Mesenchymal stem cell (in vitro differentiated cells and primary cell): Measurements from ENCODE around the gene SUN2.

Experiments
- DNase-seq: peaks from one replicate; pipeline ENCODE4 v3.0.0-alpha.2; 2013
- H2AFZ ChIP-seq: one replicate; pipeline ENCODE4 v1.6.1; 2013; ENCODE audit warnings: low read depth, mild to moderate bottlenecking, control low read depth, inconsistent platforms, low read length, moderate library complexity
- H2AK5ac ChIP-seq: 2 replicates; pipeline ENCODE4 v1.6.1; 2013; ENCODE audit warnings: low read length, moderate library complexity, mild to moderate bottlenecking, inconsistent platforms; ENCODE audit not compliant: severe bottlenecking
- H2BK120ac ChIP-seq: one replicate; pipeline ENCODE4 v1.6.1; 2013; ENCODE audit warnings: low read depth, mild to moderate bottlenecking, inconsistent platforms, low read length, moderate library complexity
- H2BK12ac ChIP-seq, 2 experiments: one replicate each; pipeline ENCODE4 v1.6.1; 2013; ENCODE audit warnings: inconsistent platforms in 2 of 2, low read length in 2 of 2, mild to moderate bottlenecking in 2 of 2, moderate library complexity in 2 of 2, control low read depth in 1 of 2
- H2BK15ac ChIP-seq: one replicate; pipeline ENCODE4 v1.6.1; 2013; ENCODE audit warnings: mild to moderate bottlenecking, low read depth, inconsistent platforms; ENCODE audit not compliant: poor library complexity, severe bottlenecking
- H2BK5ac ChIP-seq: 2 replicates; pipeline ENCODE4 v1.6.1; 2013; ENCODE audit warnings: low read depth, mild to moderate bottlenecking, low read length, control low read depth, inconsistent platforms; ENCODE audit not compliant: poor library complexity, severe bottlenecking
- H3K14ac ChIP-seq, 2 experiments: one replicate each; pipeline ENCODE4 v1.6.1; 2013; ENCODE audit warnings: inconsistent platforms in 2 of 2, low read length in 2 of 2, control low read depth in 1 of 2, mild to moderate bottlenecking in 1 of 2, moderate library complexity in 1 of 2
- H3K18ac ChIP-seq, 2 experiments: one replicate each; pipeline ENCODE4 v1.6.1; 2013; ENCODE audit warnings: inconsistent platforms in 2 of 2, low read length in 2 of 2, control low read depth in 1 of 2, low read depth in 1 of 2, mild to moderate bottlenecking in 1 of 2
- H3K23ac ChIP-seq, 2 experiments: one replicate each; pipeline ENCODE4 v1.6.1; 2013; ENCODE audit warnings: inconsistent platforms in 2 of 2, low read length in 2 of 2, mild to moderate bottlenecking in 2 of 2, moderate library complexity in 2 of 2, control low read depth in 1 of 2
- H3K27ac ChIP-seq: 2 replicates; pipeline ENCODE4 v1.5.1; 2013; ENCODE audit warnings: mild to moderate bottlenecking, moderate library complexity, low read length, control low read depth, inconsistent platforms; ENCODE audit not compliant: poor library complexity, severe bottlenecking
- H3K27me3 ChIP-seq, 2 experiments: 2 replicates each; pipeline versions ENCODE4 v1.6.1 to v1.7.0; 2013; ENCODE audit warnings: low read length in 2 of 2, mild to moderate bottlenecking in 2 of 2, moderate library complexity in 2 of 2, control low read depth in 1 of 2, inconsistent platforms in 1 of 2; ENCODE audit not compliant: control insufficient read depth in 1 of 2, insufficient read depth in 1 of 2
- H3K36me3 ChIP-seq, 2 experiments: 2 replicates each; pipeline versions ENCODE4 v1.6.1 to v1.7.0; 2013; ENCODE audit warnings: low read length in 2 of 2, control low read depth in 1 of 2, inconsistent platforms in 1 of 2, low read depth in 1 of 2, mild to moderate bottlenecking in 1 of 2; ENCODE audit not compliant: insufficient read depth in 2 of 2, control insufficient read depth in 1 of 2
- H3K4ac ChIP-seq, 2 experiments: one replicate each; pipeline ENCODE4 v1.6.1; 2013; ENCODE audit warnings: inconsistent platforms in 2 of 2, low read length in 2 of 2, mild to moderate bottlenecking in 2 of 2, moderate library complexity in 2 of 2, control low read depth in 1 of 2, low read depth in 1 of 2
- H3K4me1 ChIP-seq: 2 replicates; pipeline ENCODE4 v1.6.1; 2013; ENCODE audit warnings: low read depth, low read length, control low read depth; ENCODE audit not compliant: control insufficient read depth, insufficient read depth
- H3K4me2 ChIP-seq: 2 replicates; pipeline ENCODE4 v1.6.1; 2013; ENCODE audit warnings: low read length, mild to moderate bottlenecking, inconsistent platforms; ENCODE audit not compliant: poor library complexity, severe bottlenecking
- H3K4me3 ChIP-seq, 2 experiments: 2 replicates each; pipeline versions ENCODE4 v1.5.1 to v1.7.0; 2013; ENCODE audit warnings: low read length in 2 of 2, mild to moderate bottlenecking in 2 of 2, control low read depth in 1 of 2, low read depth in 1 of 2; ENCODE audit not compliant: insufficient read depth in 1 of 2
- H3K79me1 ChIP-seq: replicated peaks from 2 replicates; pipeline ENCODE4 v1.6.1; 2013; ENCODE audit warnings: mild to moderate bottlenecking, control low read depth, low read length, inconsistent platforms; ENCODE audit not compliant: poor library complexity, severe bottlenecking
- H3K9ac ChIP-seq: 2 replicates; pipeline ENCODE4 v1.7.0; 2013; ENCODE audit warnings: mild to moderate bottlenecking, low read length, moderate library complexity
- H3K9me3 ChIP-seq: 2 replicates; pipeline ENCODE4 v1.7.0; 2013; ENCODE audit warnings: mild to moderate bottlenecking, low read length; ENCODE audit not compliant: control insufficient read depth
- H4K8ac ChIP-seq: one replicate; pipeline ENCODE4 v1.6.1; 2013; ENCODE audit warnings: inconsistent platforms, mild to moderate bottlenecking, low read length, moderate library complexity
- H4K91ac ChIP-seq: one replicate; pipeline ENCODE4 v1.6.1; 2013; ENCODE audit warnings: mild to moderate bottlenecking, low read length, inconsistent platforms
- WGBS: methylation state at CpG from one replicate; pipeline ENCODE4 v1.1.7; 2013; ENCODE audit warnings: mixed read lengths; 5-methylcytosine and 5-hydroxymethylcytosine counted together

Gene SUN2

DNA sequence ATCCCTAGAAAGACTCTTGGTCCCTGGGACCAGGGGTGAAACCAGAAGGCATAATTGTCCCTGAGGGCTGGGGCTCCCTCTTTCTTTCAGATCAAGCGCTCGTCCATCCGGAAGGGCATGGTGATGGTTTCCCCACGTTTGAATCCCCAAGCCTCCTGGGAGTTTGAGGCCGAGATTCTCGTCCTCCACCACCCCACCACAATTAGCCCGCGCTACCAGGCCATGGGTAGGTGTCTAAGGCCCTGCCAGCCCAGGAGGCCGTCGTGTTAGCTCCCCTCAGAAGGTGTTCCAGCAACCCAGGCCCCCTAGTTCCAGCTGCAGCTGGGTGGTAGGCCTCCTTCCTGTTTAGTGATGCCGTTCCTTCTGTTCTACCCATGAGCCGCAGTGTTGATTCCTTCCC lies 28.7 kb downstream of the SUN2 start:
- Histone ChIP-seq H2BK5ac (no peak overlapping the region), H4K91ac (no peak overlapping the region)
- WGBS = 96% methylated on average over 12 of the region's 12 CpGs

DNA sequence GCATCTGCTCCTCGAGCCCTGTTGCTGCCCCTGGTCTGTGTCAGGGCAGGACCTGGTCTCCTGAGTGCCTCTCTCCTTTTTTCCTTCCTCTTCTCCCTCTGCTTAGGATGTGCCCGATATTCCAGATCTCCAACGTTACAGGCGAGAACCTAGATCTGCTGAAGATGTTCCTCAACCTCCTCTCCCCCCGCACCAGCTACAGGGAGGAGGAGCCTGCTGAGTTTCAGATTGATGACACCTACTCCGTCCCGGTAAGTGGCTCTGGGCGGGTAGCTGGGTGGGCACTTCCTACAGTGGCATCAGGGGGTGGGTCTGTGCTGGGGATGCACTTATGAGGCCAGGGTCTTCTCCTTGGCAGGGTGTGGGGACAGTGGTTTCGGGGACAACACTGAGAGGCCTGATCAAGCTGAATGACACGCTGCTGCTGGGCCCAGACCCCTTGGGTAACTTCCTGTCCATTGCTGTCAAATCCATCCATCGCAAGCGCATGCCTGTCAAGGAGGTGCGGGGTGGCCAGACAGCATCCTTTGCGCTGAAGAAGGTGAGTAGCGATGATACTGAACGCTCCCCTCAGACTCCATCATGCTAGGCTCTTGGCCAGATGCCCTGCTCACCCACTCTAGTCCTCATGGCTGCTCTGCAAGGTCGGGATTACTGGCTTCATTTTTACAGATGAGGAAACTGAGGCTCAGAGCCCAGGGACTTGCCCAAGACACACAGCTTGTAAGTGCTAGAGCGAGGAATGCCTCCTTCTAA lies 29.7 kb downstream of the SUN2 start:
- 97% methylated on average over 18 of the region's 18 CpGs for WGBS
- Histone ChIP-seq H2BK5ac (no peak overlapping the region), H3K4me3 (no peak overlapping the region), H3K18ac (no peak overlapping the region), H3K9ac (no peak overlapping the region), H3K4me1 (peaks cover 3% of the 10 kb centered on the region), H3K27ac (no peak overlapping the region), H2AK5ac (no peak overlapping the region), H4K91ac (no peak overlapping the region), H2BK120ac (no peak overlapping the region), H3K4me2 (no peak overlapping the region), H4K8ac (no peak overlapping the region), H2BK15ac (no peak overlapping the region), H2BK12ac (no peak overlapping the region), H3K79me1 (peaks cover 38% of the 10 kb centered on the region), H3K23ac (peak overlapping the region in 1 of 2 experiments; percentile 9), H3K14ac (no peak overlapping the region), H3K36me3 (peaks cover 80 to 100% of the 10 kb centered on the region in 2 experiments), H2AFZ (no peak overlapping the region), H3K27me3 (no peaks in the 10 kb centered on the region), H3K9me3 (no peaks in the 10 kb centered on the region), H3K4ac (no peak overlapping the region)
- DNase-seq = no peak

More for the DNA sequence above, 28.7 kb downstream of the SUN2 start:
- no peak overlapping the region for H3K14ac ChIP-seq
- H3K79me1 ChIP-seq = peaks cover 34% of the 10 kb centered on the region
- peaks cover 83 to 100% of the 10 kb centered on the region in 2 experiments for H3K36me3 ChIP-seq
- no peak overlapping the region for H2BK12ac ChIP-seq
- H3K9ac ChIP-seq = no peak overlapping the region
- H2AK5ac ChIP-seq = no peak overlapping the region
- no peak overlapping the region for H2BK120ac ChIP-seq
- no peak overlapping the region for H3K4me3 ChIP-seq
- no peak for DNase-seq
- no peak overlapping the region for H3K4me2 ChIP-seq
- H3K4ac ChIP-seq = no peak overlapping the region
- H3K4me1 ChIP-seq = peaks cover 1% of the 10 kb centered on the region
- H3K9me3 ChIP-seq = no peaks in the 10 kb centered on the region
- no peak overlapping the region for H3K27ac ChIP-seq
- H2BK15ac ChIP-seq = no peak overlapping the region
- no peak overlapping the region for H3K18ac ChIP-seq
- H3K27me3 ChIP-seq = no peaks in the 10 kb centered on the region
- no peak overlapping the region for H2AFZ ChIP-seq
- no peak overlapping the region for H4K8ac ChIP-seq
- H3K23ac ChIP-seq = no peak overlapping the region

DNA sequence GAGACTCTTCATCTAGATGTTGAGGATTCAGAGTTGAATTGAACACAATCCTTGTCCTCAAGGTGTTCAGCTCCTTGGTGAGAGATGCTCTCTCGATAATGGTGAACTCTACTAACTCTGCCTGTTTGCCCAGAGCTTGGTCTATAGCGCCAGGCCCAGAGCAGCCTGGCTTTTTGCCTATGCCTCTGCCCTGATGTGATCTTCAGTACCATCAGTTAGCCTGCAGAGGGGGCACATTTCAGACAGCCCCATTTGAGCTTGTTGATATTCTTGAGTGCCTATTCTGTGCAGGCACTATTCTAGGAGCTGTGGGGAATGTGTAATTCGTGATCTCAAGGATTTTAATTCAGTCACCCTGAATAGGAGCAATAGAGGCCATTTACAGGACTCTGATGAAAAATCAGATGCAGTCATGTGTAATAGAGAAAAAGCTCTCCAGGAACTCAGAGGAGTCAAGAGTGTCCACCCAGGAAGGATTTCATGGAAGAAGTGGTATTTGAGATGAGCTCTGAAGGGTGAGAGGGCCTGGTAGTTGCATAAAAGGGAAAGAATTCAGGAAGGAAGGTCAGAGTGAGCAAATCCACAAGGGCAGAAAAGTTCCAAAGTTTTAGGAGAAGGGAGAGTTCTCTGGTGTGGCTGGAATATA lies 30.7 kb downstream of the SUN2 start:
- Histone ChIP-seq H3K4me2 (no peak overlapping the region), H3K14ac (no peak overlapping the region), H3K4me3 (no peak overlapping the region), H2BK12ac (no peak overlapping the region), H4K91ac (no peak overlapping the region), H2BK120ac (no peak overlapping the region), H3K4ac (no peak overlapping the region), H3K79me1 (peaks cover 41% of the 10 kb centered on the region), H3K36me3 (peaks cover 71 to 96% of the 10 kb centered on the region in 2 experiments), H2AFZ (no peak overlapping the region), H3K23ac (no peak overlapping the region), H3K9ac (peak overlapping the region; percentile 17), H4K8ac (no peak overlapping the region), H2BK5ac (no peak overlapping the region), H2BK15ac (no peak overlapping the region), H3K27ac (no peak overlapping the region), H2AK5ac (no peak overlapping the region), H3K27me3 (no peaks in the 10 kb centered on the region), H3K4me1 (peaks cover 3% of the 10 kb centered on the region), H3K18ac (no peak overlapping the region), H3K9me3 (no peaks in the 10 kb centered on the region)
- DNase-seq = peak; percentile 61
- 90% methylated on average over 3 of the region's 3 CpGs for WGBS

DNA sequence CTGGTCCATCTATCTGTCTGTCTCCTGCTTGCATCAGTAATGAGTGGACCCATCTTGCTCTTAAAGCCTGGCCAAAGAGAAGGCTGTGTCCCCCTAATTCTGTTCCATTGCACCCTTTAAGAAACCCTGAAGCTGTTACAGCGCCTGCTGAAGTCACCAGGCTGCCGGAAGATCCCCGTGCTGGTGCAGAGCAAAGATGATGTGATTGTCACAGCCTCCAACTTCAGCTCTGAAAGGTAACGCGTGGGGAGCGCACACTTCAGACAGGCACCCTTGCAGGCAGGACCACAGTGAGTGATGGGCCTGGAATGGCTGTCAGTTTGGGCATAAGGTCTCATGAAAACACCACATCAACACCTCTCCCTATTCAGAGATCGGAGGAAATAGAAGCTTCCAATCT lies 31.6 kb downstream of the SUN2 start:
- Histone ChIP-seq H3K4ac (no peak overlapping the region), H2AFZ (no peak overlapping the region), H3K27me3 (no peaks in the 10 kb centered on the region), H4K8ac (no peak overlapping the region), H3K4me1 (peaks cover 5% of the 10 kb centered on the region), H3K79me1 (peaks cover 38% of the 10 kb centered on the region), H4K91ac (no peak overlapping the region), H3K18ac (no peak overlapping the region), H3K27ac (no peak overlapping the region), H2BK12ac (no peak overlapping the region), H3K4me2 (no peak overlapping the region), H2BK5ac (no peak overlapping the region), H3K23ac (no peak overlapping the region), H3K9me3 (no peaks in the 10 kb centered on the region), H2AK5ac (no peak overlapping the region), H3K9ac (no peak overlapping the region), H3K4me3 (no peak overlapping the region), H2BK120ac (no peak overlapping the region), H3K36me3 (peaks cover 62 to 87% of the 10 kb centered on the region in 2 experiments), H2BK15ac (no peak overlapping the region), H3K14ac (no peak overlapping the region)
- no peak for DNase-seq
- 98% methylated on average over 7 of the region's 7 CpGs for WGBS
